G401 (cell line): Measurements from ENCODE around the gene GLMN. TPM values are rescaled to one million over a fixed set of nuclear protein-coding genes. Genes with fewer than 3 reads are reported as not detected.

ENCODE experiments used
- DNase-seq: peaks from one replicate; pipeline ENCODE4 v3.0.0-alpha.2; 2015; ENCODE audit warnings: low spot score
- in situ Hi-C: cut with HindIII; loops from 2 replicates; pipeline ENCODE4 v1.10.0; 2016; ENCODE audit warnings: low sequenced_read_pairs, mixed read lengths
- total RNA-seq: library from RNA; depleted of rRNA; stranded (reverse); fragments of >200 nt; shearing (Covaris generic); gene quantifications from 2 replicates; pipeline ENCODE4 v1.2.3, GENCODE V29; 2014; rRNA removed

GLMN gene
- total RNA-seq, 1 experiment from 2014 or later, result 39.2 TPM

GRCh38 chr1:92211166-92211565 lies 87.6 kb downstream of the GLMN start:
- in situ Hi-C loops, result no loop called here

GRCh38 chr1:92210701-92211100 lies 88.1 kb downstream of the GLMN start:
- in situ Hi-C loops, result no loop called here
- no peak for DNase-seq

More at GRCh38 chr1:92211166-92211565, 87.6 kb downstream of the GLMN start:
- no peak for DNase-seq

GRCh38 chr1:92203105-92203504 lies 95.7 kb downstream of the GLMN start:
- in situ Hi-C loops, result no loop called here
- DNase-seq, result no peak

GRCh38 chr1:92201973-92202372 lies 96.8 kb downstream of the GLMN start:
- in situ Hi-C loops, result no loop called here
- DNase-seq, result no peak

Other genes starting within 250 kb of the GLMN start
- gene SETSIP, start 223.6 kb downstream of the GLMN start, total RNA-seq, result 0.55 and 0.88 TPM in 2 replicates
- 2.9 and 8.0 TPM in 2 replicates for gene BTBD8, start 218.6 kb downstream of the GLMN start, total RNA-seq
- gene C1orf146, start 81.1 kb downstream of the GLMN start, total RNA-seq, result not detected in 2 replicates
- 17.3 and 38.1 TPM in 2 replicates for gene RPAP2, start 72 bp upstream of the GLMN start, total RNA-seq
- 0.31 and 1.6 TPM in 2 replicates for gene GFI1, start 187.9 kb upstream of the GLMN start, total RNA-seq